ENCODE results near the gene PRRX2.
A peak's percentile ranks its signal among the peaks of the same experiment; 100 is the strongest.

Gene PRRX2

DNA sequence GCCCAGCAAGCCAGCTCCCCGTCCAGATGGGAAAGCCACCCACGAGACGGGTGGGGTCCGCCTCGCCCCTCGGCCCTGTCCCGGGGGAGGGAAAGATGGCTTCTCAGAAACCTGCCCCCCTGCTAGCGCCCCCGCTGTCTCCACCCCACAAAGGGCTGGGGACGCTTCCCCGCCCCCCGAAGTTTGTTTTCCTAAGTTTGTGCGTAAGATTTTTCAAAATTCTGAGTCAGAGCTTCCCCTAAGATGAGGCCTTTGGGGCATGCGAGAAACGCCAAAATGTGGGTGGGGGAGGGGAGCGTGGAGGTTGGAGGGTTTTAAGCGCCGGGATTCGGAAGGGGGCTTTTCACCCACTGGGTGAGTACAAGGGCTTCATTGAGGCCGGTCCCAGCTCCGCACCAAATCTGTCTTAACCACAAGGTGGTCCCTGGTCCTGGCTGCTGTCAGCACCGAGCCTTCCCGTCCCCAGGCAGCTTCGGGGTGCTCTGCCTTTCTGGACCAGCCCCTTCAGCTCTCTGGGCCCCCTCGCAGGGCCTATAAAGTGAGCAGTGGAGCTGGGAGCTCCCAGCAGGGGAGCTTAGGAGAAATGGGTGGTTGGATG is 32.3 kb downstream of the PRRX2 start (continued):
- TF ChIP-seq ZNF830 (tag by site-specific recombination; IDR thresholded peaks at IDR 0.05; ENCODE audit: low read depth) (no peak), ZNF768 (tag by site-specific recombination; IDR thresholded peaks at IDR 0.05) (no peak), ZNF423 (tag by site-specific recombination; IDR thresholded peaks at IDR 0.05) (no peak), GLIS2 (tag by site-specific recombination; IDR thresholded peaks at IDR 0.05) (peak; percentile 80), ZNF335 (tag by site-specific recombination; conservative IDR thresholded peaks at IDR 0.05) (peak; percentile 46; the same call in 1 of the 2 replicates), SETDB1 (IDR thresholded peaks at IDR 0.05; ENCODE audit: insufficient read length, low read length) (no peak), ZNF184 (tag by site-specific recombination; IDR thresholded peaks at IDR 0.05) (no peak), ZNF2 (tag by site-specific recombination; IDR thresholded peaks at IDR 0.05) (no peak), ZNF175 (tag by site-specific recombination; IDR thresholded peaks at IDR 0.05) (no peak), GLIS1 (tag by site-specific recombination; IDR thresholded peaks at IDR 0.05) (peak; percentile 16; the same call in 1 of the 2 replicates), ZFP41 (tag by site-specific recombination; IDR thresholded peaks at IDR 0.05; ENCODE audit: borderline replicate concordance) (no peak), KLF1 (tag by site-specific recombination; IDR thresholded peaks at IDR 0.05) (peak; percentile 84), ZNF112 (tag by site-specific recombination; IDR thresholded peaks at IDR 0.05) (no peak), SCRT1 (tag by site-specific recombination; IDR thresholded peaks at IDR 0.05; ENCODE audit: borderline replicate concordance) (no peak), ZNF549 (tag by site-specific recombination; IDR thresholded peaks at IDR 0.05) (no peak), ZBTB8A (tag by site-specific recombination; IDR thresholded peaks at IDR 0.05) (peak; percentile 39), SP3 (tag by site-specific recombination; IDR thresholded peaks at IDR 0.05) (peak; percentile 27; the same call in 1 of the 2 replicates), ZNF416 (tag by site-specific recombination; IDR thresholded peaks at IDR 0.05) (no peak), ZNF48 (tag by site-specific recombination; IDR thresholded peaks at IDR 0.05) (no peak), ZNF654 (tag by site-specific recombination; IDR thresholded peaks at IDR 0.05; ENCODE audit: low read depth) (no peak), SALL2 (tag by site-specific recombination; IDR thresholded peaks at IDR 0.05; ENCODE audit: borderline replicate concordance) (no peak), ZNF274 (IDR thresholded peaks at IDR 0.05; ENCODE audit: low read length) (no peak), ZNF274 (tag by site-specific recombination; IDR thresholded peaks at IDR 0.05; ENCODE audit: borderline replicate concordance) (no peak), ZNF555 (tag by site-specific recombination; conservative IDR thresholded peaks at IDR 0.05) (no peak), ZNF292 (tag by site-specific recombination; IDR thresholded peaks at IDR 0.05; ENCODE audit: borderline replicate concordance, low read depth) (no peak), SP7 (tag by site-specific recombination; IDR thresholded peaks at IDR 0.05) (no peak)
- TF ChIP-seq, protein P1, sequence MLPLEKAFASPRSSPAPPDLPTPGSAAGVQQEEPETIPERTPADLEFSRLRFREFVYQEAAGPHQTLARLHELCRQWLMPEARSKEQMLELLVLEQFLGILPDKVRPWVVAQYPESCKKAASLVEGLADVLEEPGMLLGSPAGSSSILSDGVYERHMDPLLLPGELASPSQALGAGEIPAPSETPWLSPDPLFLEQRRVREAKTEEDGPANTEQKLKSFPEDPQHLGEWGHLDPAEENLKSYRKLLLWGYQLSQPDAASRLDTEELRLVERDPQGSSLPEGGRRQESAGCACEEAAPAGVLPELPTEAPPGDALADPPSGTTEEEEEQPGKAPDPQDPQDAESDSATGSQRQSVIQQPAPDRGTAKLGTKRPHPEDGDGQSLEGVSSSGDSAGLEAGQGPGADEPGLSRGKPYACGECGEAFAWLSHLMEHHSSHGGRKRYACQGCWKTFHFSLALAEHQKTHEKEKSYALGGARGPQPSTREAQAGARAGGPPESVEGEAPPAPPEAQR (tag by site-specific recombination; IDR thresholded peaks at IDR 0.05), result no peak
- TF ChIP-seq, protein P2, sequence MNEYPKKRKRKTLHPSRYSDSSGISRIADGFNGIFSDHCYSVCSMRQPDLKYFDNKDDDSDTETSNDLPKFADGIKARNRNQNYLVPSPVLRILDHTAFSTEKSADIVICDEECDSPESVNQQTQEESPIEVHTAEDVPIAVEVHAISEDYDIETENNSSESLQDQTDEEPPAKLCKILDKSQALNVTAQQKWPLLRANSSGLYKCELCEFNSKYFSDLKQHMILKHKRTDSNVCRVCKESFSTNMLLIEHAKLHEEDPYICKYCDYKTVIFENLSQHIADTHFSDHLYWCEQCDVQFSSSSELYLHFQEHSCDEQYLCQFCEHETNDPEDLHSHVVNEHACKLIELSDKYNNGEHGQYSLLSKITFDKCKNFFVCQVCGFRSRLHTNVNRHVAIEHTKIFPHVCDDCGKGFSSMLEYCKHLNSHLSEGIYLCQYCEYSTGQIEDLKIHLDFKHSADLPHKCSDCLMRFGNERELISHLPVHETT (tag by site-specific recombination; IDR thresholded peaks at IDR 0.05), result no peak
- TF ChIP-seq, protein P3, sequence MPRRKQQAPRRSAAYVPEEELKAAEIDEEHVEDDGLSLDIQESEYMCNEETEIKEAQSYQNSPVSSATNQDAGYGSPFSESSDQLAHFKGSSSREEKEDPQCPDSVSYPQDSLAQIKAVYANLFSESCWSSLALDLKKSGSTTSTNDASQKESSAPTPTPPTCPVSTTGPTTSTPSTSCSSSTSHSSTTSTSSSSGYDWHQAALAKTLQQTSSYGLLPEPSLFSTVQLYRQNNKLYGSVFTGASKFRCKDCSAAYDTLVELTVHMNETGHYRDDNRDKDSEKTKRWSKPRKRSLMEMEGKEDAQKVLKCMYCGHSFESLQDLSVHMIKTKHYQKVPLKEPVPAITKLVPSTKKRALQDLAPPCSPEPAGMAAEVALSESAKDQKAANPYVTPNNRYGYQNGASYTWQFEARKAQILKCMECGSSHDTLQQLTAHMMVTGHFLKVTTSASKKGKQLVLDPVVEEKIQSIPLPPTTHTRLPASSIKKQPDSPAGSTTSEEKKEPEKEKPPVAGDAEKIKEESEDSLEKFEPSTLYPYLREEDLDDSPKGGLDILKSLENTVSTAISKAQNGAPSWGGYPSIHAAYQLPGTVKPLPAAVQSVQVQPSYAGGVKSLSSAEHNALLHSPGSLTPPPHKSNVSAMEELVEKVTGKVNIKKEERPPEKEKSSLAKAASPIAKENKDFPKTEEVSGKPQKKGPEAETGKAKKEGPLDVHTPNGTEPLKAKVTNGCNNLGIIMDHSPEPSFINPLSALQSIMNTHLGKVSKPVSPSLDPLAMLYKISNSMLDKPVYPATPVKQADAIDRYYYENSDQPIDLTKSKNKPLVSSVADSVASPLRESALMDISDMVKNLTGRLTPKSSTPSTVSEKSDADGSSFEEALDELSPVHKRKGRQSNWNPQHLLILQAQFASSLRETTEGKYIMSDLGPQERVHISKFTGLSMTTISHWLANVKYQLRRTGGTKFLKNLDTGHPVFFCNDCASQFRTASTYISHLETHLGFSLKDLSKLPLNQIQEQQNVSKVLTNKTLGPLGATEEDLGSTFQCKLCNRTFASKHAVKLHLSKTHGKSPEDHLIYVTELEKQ (tag by site-specific recombination; IDR thresholded peaks at IDR 0.05; ENCODE audit: borderline replicate concordance), result no peak
- TF ChIP-seq, protein P4, sequence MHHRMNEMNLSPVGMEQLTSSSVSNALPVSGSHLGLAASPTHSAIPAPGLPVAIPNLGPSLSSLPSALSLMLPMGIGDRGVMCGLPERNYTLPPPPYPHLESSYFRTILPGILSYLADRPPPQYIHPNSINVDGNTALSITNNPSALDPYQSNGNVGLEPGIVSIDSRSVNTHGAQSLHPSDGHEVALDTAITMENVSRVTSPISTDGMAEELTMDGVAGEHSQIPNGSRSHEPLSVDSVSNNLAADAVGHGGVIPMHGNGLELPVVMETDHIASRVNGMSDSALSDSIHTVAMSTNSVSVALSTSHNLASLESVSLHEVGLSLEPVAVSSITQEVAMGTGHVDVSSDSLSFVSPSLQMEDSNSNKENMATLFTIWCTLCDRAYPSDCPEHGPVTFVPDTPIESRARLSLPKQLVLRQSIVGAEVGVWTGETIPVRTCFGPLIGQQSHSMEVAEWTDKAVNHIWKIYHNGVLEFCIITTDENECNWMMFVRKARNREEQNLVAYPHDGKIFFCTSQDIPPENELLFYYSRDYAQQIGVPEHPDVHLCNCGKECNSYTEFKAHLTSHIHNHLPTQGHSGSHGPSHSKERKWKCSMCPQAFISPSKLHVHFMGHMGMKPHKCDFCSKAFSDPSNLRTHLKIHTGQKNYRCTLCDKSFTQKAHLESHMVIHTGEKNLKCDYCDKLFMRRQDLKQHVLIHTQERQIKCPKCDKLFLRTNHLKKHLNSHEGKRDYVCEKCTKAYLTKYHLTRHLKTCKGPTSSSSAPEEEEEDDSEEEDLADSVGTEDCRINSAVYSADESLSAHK (tag by site-specific recombination; IDR thresholded peaks at IDR 0.05), result 0 out of 2 replicates have a peak, but pooled peaks have one; percentile 17
- TF ChIP-seq, protein P5, sequence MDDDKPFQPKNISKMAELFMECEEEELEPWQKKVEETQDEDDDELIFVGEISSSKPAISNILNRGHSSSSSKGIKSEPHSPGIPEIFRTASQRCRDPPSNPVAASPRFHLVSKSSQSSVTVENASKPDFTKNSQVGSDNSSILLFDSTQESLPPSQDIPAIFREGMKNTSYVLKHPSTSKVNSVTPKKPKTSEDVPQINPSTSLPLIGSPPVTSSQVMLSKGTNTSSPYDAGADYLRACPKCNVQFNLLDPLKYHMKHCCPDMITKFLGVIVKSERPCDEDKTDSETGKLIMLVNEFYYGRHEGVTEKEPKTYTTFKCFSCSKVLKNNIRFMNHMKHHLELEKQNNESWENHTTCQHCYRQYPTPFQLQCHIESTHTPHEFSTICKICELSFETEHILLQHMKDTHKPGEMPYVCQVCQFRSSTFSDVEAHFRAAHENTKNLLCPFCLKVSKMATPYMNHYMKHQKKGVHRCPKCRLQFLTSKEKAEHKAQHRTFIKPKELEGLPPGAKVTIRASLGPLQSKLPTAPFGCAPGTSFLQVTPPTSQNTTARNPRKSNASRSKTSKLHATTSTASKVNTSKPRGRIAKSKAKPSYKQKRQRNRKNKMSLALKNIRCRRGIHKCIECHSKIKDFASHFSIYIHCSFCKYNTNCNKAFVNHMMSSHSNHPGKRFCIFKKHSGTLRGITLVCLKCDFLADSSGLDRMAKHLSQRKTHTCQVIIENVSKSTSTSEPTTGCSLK (tag by site-specific recombination; IDR thresholded peaks at IDR 0.05), result no peak

Data from HEK293 (cell line).